Natural killer cell (primary cell): ENCODE data around the gene SLC9A1. TPM values are rescaled to one million over a fixed set of nuclear protein-coding genes. Genes with fewer than 3 reads are reported as not detected.
"Not testable (repeated sequence)": the region's sequence is repeated elsewhere in the genome, so short reads cannot be mapped to it uniquely, and the experiment has no call there.

Experiments used
- ATAC-seq, 3 donors: fragments of 150-1000 bp in 2 of 3; fragments of 200-7000 bp in 1 of 3; cut with Tn5 transposase; 1 replicate in 1 of 3; 2 replicates in 2 of 3; pipeline ENCODE4 v1.10.0; 2021; ENCODE audit warnings: mild to moderate bottlenecking in 2 of 3, moderate library complexity in 2 of 3
- DNase-seq, 2 donors: peaks; one replicate each; pipeline versions ENCODE4 v3.0.0 to v3.0.0-alpha.2; 2013 to 2021; ENCODE audit warnings: mixed read lengths in 1 of 2
- H3K27ac ChIP-seq: one replicate; pipeline ENCODE4 v1.5.1; 2013; ENCODE audit warnings: mild to moderate bottlenecking, low read length
- H3K27me3 ChIP-seq: one replicate; pipeline ENCODE4 v1.6.1; 2013; ENCODE audit warnings: low read length; ENCODE audit not compliant: control insufficient read depth, insufficient read depth
- H3K36me3 ChIP-seq: one replicate; pipeline ENCODE4 v1.6.1; 2013; ENCODE audit warnings: low read length; ENCODE audit not compliant: control insufficient read depth, insufficient read depth
- H3K4me1 ChIP-seq: one replicate; pipeline ENCODE4 v1.6.1; 2013; ENCODE audit warnings: low read length; ENCODE audit not compliant: control insufficient read depth, insufficient read depth
- H3K4me3 ChIP-seq: one replicate; pipeline ENCODE4 v1.5.1; 2013; ENCODE audit warnings: low read length
- H3K9me3 ChIP-seq: one replicate; pipeline ENCODE4 v1.6.1; 2013; ENCODE audit warnings: low read length; ENCODE audit not compliant: control insufficient read depth, insufficient read depth
- H3K27ac Mint-ChIP-seq, 2 donors: one replicate each; pipeline ENCODE4 v1.8.0; 2022; ENCODE audit warnings: mild to moderate bottlenecking in 2 of 2, mixed read lengths in 2 of 2, moderate library complexity in 1 of 2
- H3K27me3 Mint-ChIP-seq, 2 donors: one replicate each; pipeline ENCODE4 v1.8.0; 2022; ENCODE audit warnings: low read depth in 2 of 2, mixed read lengths in 2 of 2
- H3K36me3 Mint-ChIP-seq: one replicate; pipeline ENCODE4 v1.8.0; 2022; ENCODE audit warnings: mixed read lengths
- H3K4me1 Mint-ChIP-seq, 2 donors: one replicate each; pipeline ENCODE4 v1.8.0; 2022; ENCODE audit warnings: mixed read lengths in 2 of 2
- H3K4me3 Mint-ChIP-seq: one replicate; pipeline ENCODE4 v1.8.0; 2022; ENCODE audit warnings: mild to moderate bottlenecking, moderate library complexity, mixed read lengths
- H3K9me3 Mint-ChIP-seq, 2 donors: one replicate each; pipeline ENCODE4 v1.8.0; 2022; ENCODE audit warnings: mixed read lengths in 2 of 2
- WGBS: methylation state at CpG from one replicate; pipeline ENCODE4 v1.1.7; 2013; ENCODE audit warnings: missing lambda C conversion rate; ENCODE audit not compliant: insufficient coverage; 5-methylcytosine and 5-hydroxymethylcytosine counted together
- intact Hi-C: fragments of 100-400 bp; cut with micrococcal nuclease; formaldehyde crosslinking; loops from one replicate; pipeline ENCODE4 v1.14.2; 2022
- total RNA-seq, 4 donors: library from RNA; stranded (reverse); fragments of 120-200 nt in 1 of 4; gene quantifications; one replicate each; pipeline versions ENCODE4 v1.2.3 to v1.2.4, GENCODE V29; 2013 to 2022
- TF ChIP-seq, protein P1 (sequence below): fragments of 200-600 bp; IDR thresholded peaks from one replicate; pipeline ENCODE4 v1.8.0; 2022; ENCODE audit warnings: antibody characterized with exemption

SLC9A1 gene
- total RNA-seq, 3 donors from 2014 or later (not counting 1 experiment from before 2014, with no cell fraction given), result 26.5 to 37.4 (median 29.4) TPM

GRCh38 chr1:27193194-27193593 is 38.3 kb upstream of the SLC9A1 start:
- no peak for ATAC-seq
- TF ChIP-seq, protein P1, sequence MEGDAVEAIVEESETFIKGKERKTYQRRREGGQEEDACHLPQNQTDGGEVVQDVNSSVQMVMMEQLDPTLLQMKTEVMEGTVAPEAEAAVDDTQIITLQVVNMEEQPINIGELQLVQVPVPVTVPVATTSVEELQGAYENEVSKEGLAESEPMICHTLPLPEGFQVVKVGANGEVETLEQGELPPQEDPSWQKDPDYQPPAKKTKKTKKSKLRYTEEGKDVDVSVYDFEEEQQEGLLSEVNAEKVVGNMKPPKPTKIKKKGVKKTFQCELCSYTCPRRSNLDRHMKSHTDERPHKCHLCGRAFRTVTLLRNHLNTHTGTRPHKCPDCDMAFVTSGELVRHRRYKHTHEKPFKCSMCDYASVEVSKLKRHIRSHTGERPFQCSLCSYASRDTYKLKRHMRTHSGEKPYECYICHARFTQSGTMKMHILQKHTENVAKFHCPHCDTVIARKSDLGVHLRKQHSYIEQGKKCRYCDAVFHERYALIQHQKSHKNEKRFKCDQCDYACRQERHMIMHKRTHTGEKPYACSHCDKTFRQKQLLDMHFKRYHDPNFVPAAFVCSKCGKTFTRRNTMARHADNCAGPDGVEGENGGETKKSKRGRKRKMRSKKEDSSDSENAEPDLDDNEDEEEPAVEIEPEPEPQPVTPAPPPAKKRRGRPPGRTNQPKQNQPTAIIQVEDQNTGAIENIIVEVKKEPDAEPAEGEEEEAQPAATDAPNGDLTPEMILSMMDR, result no peak
- peaks cover 6 to 7% of the 10 kb centered on the region in 2 donors for H3K4me1 Mint-ChIP-seq
- no peaks in the 10 kb centered on the region for H3K9me3 ChIP-seq
- H3K36me3 Mint-ChIP-seq, result no peaks in the 10 kb centered on the region
- H3K4me3 ChIP-seq, result no peak overlapping the region
- H3K27ac Mint-ChIP-seq, result no peak overlapping the region
- no peaks in the 10 kb centered on the region for H3K36me3 ChIP-seq
- H3K9me3 Mint-ChIP-seq, result no peaks in the 10 kb centered on the region
- no peak overlapping the region for H3K4me3 Mint-ChIP-seq
- no peaks in the 10 kb centered on the region for H3K27me3 ChIP-seq
- intact Hi-C loops, result no loop called here
- WGBS, result 100% methylated on average over 1 of the region's 1 CpG
- H3K27me3 Mint-ChIP-seq, result peaks cover 0 to 7% of the 10 kb centered on the region in 2 donors
- no peaks in the 10 kb centered on the region for H3K4me1 ChIP-seq
- H3K27ac ChIP-seq, result no peak overlapping the region
- DNase-seq, result no peak

GRCh38 chr1:27192039-27192529 is 37.2 kb upstream of the SLC9A1 start:
- no peaks in the 10 kb centered on the region for H3K9me3 ChIP-seq
- no peaks in the 10 kb centered on the region for H3K9me3 Mint-ChIP-seq
- H3K36me3 ChIP-seq, result no peaks in the 10 kb centered on the region
- H3K4me3 ChIP-seq, result no peak overlapping the region
- peaks cover 0 to 7% of the 10 kb centered on the region in 2 donors for H3K27me3 Mint-ChIP-seq
- no peak for DNase-seq
- no peaks in the 10 kb centered on the region for H3K27me3 ChIP-seq
- WGBS, result 94% methylated on average over 8 of the region's 8 CpGs
- TF ChIP-seq, protein P1, result no peak
- H3K36me3 Mint-ChIP-seq, result no peaks in the 10 kb centered on the region
- no peak overlapping the region for H3K4me3 Mint-ChIP-seq
- no peaks in the 10 kb centered on the region for H3K4me1 Mint-ChIP-seq
- H3K27ac ChIP-seq, result no peak overlapping the region
- no peaks in the 10 kb centered on the region for H3K4me1 ChIP-seq
- H3K27ac Mint-ChIP-seq, result no peak overlapping the region
- ATAC-seq, result no peak
- intact Hi-C loops, result no loop called here

DNA sequence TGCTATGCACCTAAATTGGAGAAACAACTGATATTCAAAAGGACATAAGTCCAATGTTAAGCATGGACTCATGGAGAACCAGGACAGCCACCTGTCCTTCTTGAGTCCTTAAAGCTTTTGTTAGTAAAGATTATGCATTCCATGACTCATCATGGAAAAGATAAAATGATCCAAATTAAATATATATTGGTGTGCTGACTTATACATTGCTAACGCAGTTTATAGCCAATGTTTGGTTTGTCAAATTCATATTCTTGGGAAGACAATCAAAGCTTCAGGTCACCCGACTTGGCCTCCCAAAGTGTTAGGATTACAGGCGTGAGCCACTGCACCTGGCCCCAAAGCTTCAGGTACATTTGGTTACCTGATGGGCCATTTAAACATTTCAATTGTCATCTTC is 29.7 kb upstream of the SLC9A1 start:
- H3K36me3 ChIP-seq, H3K36me3 Mint-ChIP-seq, H3K27ac ChIP-seq, H3K27me3 Mint-ChIP-seq, H3K9me3 Mint-ChIP-seq, H3K27ac Mint-ChIP-seq, H3K4me3 Mint-ChIP-seq, intact Hi-C loops, DNase-seq, H3K4me1 Mint-ChIP-seq, H3K4me3 ChIP-seq, H3K27me3 ChIP-seq, H3K4me1 ChIP-seq, ATAC-seq: not testable (repeated sequence)
- 97% methylated on average over 3 of the region's 3 CpGs for whole genome bisulfite sequencing
- H3K9me3 ChIP-seq, result peaks cover 11% of the 10 kb centered on the region

DNA sequence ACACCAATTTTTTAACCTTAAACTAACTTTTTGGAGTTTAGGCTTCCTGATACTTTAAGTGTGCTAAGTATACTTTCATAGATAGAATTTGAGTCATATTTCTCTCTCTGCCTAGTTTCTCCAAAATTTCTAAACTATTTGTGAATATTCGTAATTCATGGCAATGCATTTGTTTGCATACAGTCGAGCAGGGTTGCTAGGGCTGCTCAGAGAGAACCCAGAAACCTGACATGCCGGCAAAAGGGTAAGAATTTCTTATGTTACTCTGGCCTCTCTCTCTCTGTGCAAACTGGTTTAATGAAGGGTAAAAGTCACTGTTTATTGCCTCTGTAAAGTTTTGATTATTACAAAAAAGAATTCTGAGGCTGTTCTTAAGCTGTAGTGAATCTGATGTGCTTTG is 25.1 kb upstream of the SLC9A1 start:
- Histone ChIP-seq H3K27ac (no peak overlapping the region), H3K4me1 (no peaks in the 10 kb centered on the region), H3K36me3 (no peaks in the 10 kb centered on the region), H3K4me3 (no peak overlapping the region), H3K9me3 (peaks cover 11% of the 10 kb centered on the region), H3K27me3 (no peaks in the 10 kb centered on the region)
- intact Hi-C loops, result no loop called here
- Mint-ChIP-seq H3K4me1 (no peaks in the 10 kb centered on the region), H3K9me3 (no peaks in the 10 kb centered on the region), H3K27ac (no peak overlapping the region), H3K4me3 (no peak overlapping the region), H3K27me3 (no peaks in the 10 kb centered on the region), H3K36me3 (no peaks in the 10 kb centered on the region)
- ATAC-seq, result no peak
- TF ChIP-seq, protein P1, result no peak
- WGBS, result 99% methylated on average over 3 of the region's 3 CpGs
- no peak for DNase-seq
